ENCODE measurements around the gene PCSK4.

DNA sequence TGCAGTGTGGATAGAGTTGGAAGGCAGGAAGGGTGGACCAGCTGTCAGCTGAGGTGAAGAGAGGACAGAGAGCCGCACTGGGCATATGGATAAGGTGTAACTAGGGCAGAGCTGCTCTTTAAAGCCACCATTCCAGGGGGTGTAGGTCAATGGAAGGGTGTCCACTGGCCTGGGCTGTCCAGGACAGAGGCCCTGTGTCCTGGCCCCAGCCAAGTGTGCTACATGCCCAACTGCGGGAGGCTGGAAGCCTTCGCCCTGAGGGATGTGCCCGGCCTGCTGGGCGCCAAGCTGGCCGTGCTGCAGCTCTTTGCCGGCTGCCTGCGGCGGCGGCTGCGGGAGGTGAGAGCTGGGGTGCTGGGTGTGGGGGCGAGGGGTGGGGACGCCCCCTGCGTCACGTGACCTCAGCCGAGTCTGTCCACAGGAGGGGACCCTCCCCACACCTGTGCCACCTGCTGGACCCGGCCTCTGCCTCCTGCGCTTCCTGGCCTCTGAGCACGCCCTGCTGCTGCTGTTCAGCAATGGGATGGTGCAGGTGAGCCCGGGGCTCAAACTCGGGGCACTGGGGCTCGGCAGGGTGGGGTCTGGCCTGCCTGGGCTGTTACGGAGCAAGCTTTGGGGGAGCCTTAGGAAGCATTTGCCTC, 43.5 kb upstream of the PCSK4 start:
- no peak for TF ChIP-seq POLR2A (IDR thresholded peaks at IDR 0.05; ENCODE audit: borderline replicate concordance, extremely low read depth, insufficient read depth, insufficient read length)
- TF ChIP-seq, protein P1, sequence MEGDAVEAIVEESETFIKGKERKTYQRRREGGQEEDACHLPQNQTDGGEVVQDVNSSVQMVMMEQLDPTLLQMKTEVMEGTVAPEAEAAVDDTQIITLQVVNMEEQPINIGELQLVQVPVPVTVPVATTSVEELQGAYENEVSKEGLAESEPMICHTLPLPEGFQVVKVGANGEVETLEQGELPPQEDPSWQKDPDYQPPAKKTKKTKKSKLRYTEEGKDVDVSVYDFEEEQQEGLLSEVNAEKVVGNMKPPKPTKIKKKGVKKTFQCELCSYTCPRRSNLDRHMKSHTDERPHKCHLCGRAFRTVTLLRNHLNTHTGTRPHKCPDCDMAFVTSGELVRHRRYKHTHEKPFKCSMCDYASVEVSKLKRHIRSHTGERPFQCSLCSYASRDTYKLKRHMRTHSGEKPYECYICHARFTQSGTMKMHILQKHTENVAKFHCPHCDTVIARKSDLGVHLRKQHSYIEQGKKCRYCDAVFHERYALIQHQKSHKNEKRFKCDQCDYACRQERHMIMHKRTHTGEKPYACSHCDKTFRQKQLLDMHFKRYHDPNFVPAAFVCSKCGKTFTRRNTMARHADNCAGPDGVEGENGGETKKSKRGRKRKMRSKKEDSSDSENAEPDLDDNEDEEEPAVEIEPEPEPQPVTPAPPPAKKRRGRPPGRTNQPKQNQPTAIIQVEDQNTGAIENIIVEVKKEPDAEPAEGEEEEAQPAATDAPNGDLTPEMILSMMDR (IDR thresholded peaks at IDR 0.05 in 2 of 3, conservative IDR thresholded peaks at IDR 0.05 in 1 of 3; ENCODE audit: borderline replicate concordance in 1 of 3, insufficient read depth in 1 of 3, low read depth in 2 of 3, low read length in 2 of 3) = no peak
- no peak for TF ChIP-seq ZFX (IDR thresholded peaks at IDR 0.05)
- TF ChIP-seq EZH2 (IDR thresholded peaks at IDR 0.05) = no peak
- TF ChIP-seq, protein P2, sequence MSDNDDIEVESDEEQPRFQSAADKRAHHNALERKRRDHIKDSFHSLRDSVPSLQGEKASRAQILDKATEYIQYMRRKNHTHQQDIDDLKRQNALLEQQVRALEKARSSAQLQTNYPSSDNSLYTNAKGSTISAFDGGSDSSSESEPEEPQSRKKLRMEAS (IDR thresholded peaks at IDR 0.05) = no peak
- TF ChIP-seq, protein P3, sequence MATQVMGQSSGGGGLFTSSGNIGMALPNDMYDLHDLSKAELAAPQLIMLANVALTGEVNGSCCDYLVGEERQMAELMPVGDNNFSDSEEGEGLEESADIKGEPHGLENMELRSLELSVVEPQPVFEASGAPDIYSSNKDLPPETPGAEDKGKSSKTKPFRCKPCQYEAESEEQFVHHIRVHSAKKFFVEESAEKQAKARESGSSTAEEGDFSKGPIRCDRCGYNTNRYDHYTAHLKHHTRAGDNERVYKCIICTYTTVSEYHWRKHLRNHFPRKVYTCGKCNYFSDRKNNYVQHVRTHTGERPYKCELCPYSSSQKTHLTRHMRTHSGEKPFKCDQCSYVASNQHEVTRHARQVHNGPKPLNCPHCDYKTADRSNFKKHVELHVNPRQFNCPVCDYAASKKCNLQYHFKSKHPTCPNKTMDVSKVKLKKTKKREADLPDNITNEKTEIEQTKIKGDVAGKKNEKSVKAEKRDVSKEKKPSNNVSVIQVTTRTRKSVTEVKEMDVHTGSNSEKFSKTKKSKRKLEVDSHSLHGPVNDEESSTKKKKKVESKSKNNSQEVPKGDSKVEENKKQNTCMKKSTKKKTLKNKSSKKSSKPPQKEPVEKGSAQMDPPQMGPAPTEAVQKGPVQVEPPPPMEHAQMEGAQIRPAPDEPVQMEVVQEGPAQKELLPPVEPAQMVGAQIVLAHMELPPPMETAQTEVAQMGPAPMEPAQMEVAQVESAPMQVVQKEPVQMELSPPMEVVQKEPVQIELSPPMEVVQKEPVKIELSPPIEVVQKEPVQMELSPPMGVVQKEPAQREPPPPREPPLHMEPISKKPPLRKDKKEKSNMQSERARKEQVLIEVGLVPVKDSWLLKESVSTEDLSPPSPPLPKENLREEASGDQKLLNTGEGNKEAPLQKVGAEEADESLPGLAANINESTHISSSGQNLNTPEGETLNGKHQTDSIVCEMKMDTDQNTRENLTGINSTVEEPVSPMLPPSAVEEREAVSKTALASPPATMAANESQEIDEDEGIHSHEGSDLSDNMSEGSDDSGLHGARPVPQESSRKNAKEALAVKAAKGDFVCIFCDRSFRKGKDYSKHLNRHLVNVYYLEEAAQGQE (IDR thresholded peaks at IDR 0.05; ENCODE audit: low read depth) = no peak
- no peak for TF ChIP-seq YY1 (IDR thresholded peaks at IDR 0.05; ENCODE audit: extremely low read depth, insufficient replicate concordance, low read depth, low read length)
- TF ChIP-seq EZH2phosphoT487 (IDR thresholded peaks at IDR 0.05; ENCODE audit: borderline replicate concordance) = no peak
- TF ChIP-seq SRF (IDR thresholded peaks at IDR 0.05; ENCODE audit: low read depth) = no peak
